Ovary (tissue), 3 donors: ENCODE results near the gene DPPA4.

Source experiments
- CTCF ChIP-seq, 3 donors: fragments of 450-650 bp in 2 of 3; fragments of 200-600 bp in 1 of 3; IDR thresholded peaks; one replicate each; pipeline versions ENCODE4 v1.5.1 to v1.8.0; 2016 to 2022; ENCODE audit warnings: antibody characterized with exemption in 3 of 3, mild to moderate bottlenecking in 1 of 3
- EP300 ChIP-seq: sonication (generic); formaldehyde crosslinking; IDR thresholded peaks from one replicate; pipeline ENCODE4 v1.6.1; 2017; ENCODE audit warnings: antibody characterized with exemption
- POLR2A ChIP-seq: fragments of 450-650 bp; IDR thresholded peaks from one replicate; pipeline ENCODE4 v1.6.1; 2017; ENCODE audit warnings: antibody characterized with exemption, mild to moderate bottlenecking, moderate library complexity
- donor health status: DM: no; HTN: no; CAD: no.

- no peak for TF ChIP-seq CTCF (IDR thresholded peaks at IDR 0.05)
- TF ChIP-seq POLR2A: no peak
- TF ChIP-seq EP300: no peak
Measured at GRCh38 chr3:109356442-109357155, 19.3 kb upstream of the DPPA4 start.
